Measurements from ENCODE around the gene SEMA7A. TPM values are rescaled to one million over a fixed set of nuclear protein-coding genes. Genes with fewer than 3 reads are reported as not detected.

The SEMA7A gene
- total RNA-seq, 1 donor from 2014 or later: 0.51 TPM

DNA sequence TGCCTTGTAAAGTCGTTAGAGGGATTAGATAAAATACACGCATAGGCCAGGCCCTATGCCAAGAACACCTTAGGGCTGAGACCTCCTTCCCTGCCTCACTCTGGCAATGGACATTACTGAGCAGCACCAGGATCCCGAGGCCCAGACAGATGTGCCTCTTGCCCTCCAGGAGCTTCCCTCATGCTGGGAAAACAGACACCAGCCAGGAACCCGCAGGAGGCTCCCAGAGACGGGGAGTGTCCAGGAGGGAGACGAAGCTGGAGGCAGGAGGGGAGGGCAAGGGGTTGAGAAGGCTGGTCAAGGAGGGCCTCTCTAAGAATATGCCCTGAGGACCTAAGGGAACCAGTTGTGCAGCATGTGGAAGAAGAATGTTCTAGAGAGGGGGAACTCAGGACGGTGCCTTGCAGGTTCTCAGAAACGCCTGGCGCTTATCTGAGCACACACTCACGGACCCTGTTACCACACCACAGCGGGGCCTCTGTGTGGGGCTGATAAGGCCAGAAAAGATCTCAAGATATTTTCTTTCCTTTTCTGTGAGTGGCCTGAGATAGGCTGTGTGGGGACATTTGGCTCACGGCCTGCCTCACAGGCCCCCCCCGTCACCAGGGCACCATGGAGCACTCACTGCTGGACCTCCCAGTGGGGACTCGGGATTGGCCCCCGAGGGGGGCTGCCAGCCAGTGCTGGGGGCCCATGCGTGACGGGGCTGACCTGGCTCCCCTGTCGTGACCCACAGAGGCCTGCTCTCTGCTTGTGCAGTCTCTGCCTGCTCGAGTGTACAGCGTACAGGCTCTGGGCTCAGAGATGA, 44.3 kb downstream of the SEMA7A start:
- Mint-ChIP-seq H3K4me1 (ENCODE audit: unreplicated experiment) (peaks cover 4% of the 10 kb centered on the region), H3K9me3 (ENCODE audit: unreplicated experiment) (no peaks in the 10 kb centered on the region), H3K4me3 (ENCODE audit: unreplicated experiment) (no peak overlapping the region), H3K27ac (ENCODE audit: unreplicated experiment) (no peak overlapping the region), H3K36me3 (ENCODE audit: unreplicated experiment) (no peaks in the 10 kb centered on the region), H3K27me3 (ENCODE audit: unreplicated experiment) (no peaks in the 10 kb centered on the region)
- no peak for DNase-seq (ENCODE audit: extremely low spot score, unreplicated experiment)
- TF ChIP-seq, protein P1, sequence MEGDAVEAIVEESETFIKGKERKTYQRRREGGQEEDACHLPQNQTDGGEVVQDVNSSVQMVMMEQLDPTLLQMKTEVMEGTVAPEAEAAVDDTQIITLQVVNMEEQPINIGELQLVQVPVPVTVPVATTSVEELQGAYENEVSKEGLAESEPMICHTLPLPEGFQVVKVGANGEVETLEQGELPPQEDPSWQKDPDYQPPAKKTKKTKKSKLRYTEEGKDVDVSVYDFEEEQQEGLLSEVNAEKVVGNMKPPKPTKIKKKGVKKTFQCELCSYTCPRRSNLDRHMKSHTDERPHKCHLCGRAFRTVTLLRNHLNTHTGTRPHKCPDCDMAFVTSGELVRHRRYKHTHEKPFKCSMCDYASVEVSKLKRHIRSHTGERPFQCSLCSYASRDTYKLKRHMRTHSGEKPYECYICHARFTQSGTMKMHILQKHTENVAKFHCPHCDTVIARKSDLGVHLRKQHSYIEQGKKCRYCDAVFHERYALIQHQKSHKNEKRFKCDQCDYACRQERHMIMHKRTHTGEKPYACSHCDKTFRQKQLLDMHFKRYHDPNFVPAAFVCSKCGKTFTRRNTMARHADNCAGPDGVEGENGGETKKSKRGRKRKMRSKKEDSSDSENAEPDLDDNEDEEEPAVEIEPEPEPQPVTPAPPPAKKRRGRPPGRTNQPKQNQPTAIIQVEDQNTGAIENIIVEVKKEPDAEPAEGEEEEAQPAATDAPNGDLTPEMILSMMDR (IDR thresholded peaks at IDR 0.05): no peak

DNA sequence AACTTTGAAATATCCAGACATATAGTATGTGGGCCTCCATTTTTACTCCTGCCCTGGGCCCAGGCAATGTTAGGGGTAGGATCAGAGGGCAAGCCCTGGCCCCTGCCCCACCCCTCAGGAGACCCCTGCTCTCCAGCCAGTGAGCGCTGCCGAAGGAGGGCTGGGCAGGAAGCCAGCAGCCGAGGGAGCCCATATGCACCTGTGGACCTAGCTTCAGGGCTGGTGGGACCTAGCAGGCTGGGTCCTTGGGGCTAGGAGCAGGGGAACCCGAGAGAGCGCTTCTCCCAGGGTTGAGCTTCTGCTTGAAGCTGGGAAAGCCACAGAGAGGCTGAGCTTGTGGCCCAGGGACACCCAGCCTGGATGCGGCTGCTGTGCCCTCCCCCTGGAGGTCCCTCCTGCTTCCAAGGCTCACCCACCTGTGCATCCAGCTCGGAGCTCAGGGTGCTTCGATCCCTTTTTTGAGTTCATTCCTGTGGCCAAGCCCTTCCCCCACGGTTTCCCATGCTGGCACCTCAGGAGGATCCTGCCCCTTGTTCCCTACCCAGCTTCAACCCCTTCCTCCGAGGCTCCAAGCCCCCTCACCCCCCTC, 45.3 kb downstream of the SEMA7A start:
- Mint-ChIP-seq H3K36me3 (ENCODE audit: unreplicated experiment) (no peaks in the 10 kb centered on the region), H3K9me3 (ENCODE audit: unreplicated experiment) (no peaks in the 10 kb centered on the region), H3K4me3 (ENCODE audit: unreplicated experiment) (no peak overlapping the region), H3K4me1 (ENCODE audit: unreplicated experiment) (peaks cover 4% of the 10 kb centered on the region), H3K27me3 (ENCODE audit: unreplicated experiment) (no peaks in the 10 kb centered on the region), H3K27ac (ENCODE audit: unreplicated experiment) (no peak overlapping the region)
- TF ChIP-seq, protein P1 (IDR thresholded peaks at IDR 0.05): no peak
- no peak for DNase-seq (ENCODE audit: extremely low spot score, unreplicated experiment)

DNA sequence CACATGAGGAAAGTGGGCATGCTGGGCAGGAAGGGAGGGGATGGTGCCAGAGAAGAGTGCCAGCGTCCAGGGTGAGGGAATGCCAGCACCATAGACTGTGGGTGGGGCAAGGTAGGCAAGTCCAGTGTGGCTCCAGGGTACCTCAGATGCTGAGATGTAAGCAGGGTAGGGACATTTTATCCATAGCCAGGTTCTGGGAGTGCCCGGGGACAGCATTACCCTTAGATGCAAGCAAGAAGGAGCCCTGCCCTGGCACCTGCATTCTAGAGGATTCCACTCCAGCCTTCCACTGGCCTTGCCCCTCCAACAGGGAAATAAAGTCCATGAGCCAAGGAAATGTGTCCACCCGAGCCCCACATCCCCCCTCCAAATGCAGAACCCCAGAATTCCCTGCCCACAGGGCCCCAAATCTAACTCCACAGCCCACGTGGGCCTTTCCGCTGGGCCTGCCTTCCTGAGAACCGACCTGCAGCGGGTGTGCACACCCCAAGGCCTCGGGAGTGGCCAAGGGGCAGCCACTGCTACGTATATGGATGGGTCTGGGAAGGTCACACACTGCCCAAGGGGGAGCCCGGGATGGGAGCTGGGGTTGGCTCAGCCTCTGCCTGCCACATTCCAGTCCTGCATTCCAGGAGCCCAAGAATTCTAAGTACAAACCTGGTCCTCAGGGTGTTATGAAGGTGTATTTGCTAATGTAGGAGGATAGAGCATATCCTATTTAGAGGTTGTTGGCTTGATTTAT, 46.0 kb downstream of the SEMA7A start:
- Mint-ChIP-seq H3K36me3 (ENCODE audit: unreplicated experiment) (no peaks in the 10 kb centered on the region), H3K27me3 (ENCODE audit: unreplicated experiment) (no peaks in the 10 kb centered on the region), H3K4me1 (ENCODE audit: unreplicated experiment) (peaks cover 4% of the 10 kb centered on the region), H3K4me3 (ENCODE audit: unreplicated experiment) (no peak overlapping the region), H3K27ac (ENCODE audit: unreplicated experiment) (no peak overlapping the region), H3K9me3 (ENCODE audit: unreplicated experiment) (no peaks in the 10 kb centered on the region)
- DNase-seq (ENCODE audit: extremely low spot score, unreplicated experiment): no peak
- TF ChIP-seq, protein P1 (IDR thresholded peaks at IDR 0.05): no peak

DNA sequence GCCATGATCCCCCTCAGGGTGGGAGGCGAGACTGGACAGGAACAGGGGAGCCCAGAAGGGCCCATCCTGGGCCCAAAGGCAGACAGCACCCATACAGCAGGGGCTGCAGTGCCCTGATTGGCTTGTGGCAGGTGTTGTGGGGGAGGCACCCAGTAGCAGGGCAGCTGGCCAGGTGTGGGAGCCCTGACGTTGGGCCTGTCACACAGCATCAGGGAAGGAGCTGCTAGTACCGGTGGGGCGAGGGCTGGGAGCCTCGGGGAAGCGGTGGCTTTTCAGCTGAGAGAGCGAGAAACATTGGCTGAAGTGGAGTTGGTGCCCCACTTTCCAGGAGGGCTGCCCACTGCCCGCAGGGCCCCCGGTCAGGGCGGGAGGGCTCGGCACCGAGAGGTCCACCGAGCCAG, 46.6 kb downstream of the SEMA7A start:
- Mint-ChIP-seq H3K27ac (ENCODE audit: unreplicated experiment) (no peak overlapping the region), H3K4me1 (ENCODE audit: unreplicated experiment) (peaks cover 6% of the 10 kb centered on the region), H3K4me3 (ENCODE audit: unreplicated experiment) (no peak overlapping the region)

More for the DNA sequence above, 46.6 kb downstream of the SEMA7A start:
- H3K36me3 Mint-ChIP-seq (ENCODE audit: unreplicated experiment): no peaks in the 10 kb centered on the region
- H3K27me3 Mint-ChIP-seq (ENCODE audit: unreplicated experiment): no peaks in the 10 kb centered on the region
- DNase-seq (ENCODE audit: extremely low spot score, unreplicated experiment): no peak
- H3K9me3 Mint-ChIP-seq (ENCODE audit: unreplicated experiment): no peaks in the 10 kb centered on the region
- TF ChIP-seq, protein P1 (IDR thresholded peaks at IDR 0.05): no peak

Data from osteocyte (in vitro differentiated cells).